OCI-LY1 (cell line): Measurements from ENCODE around the gene SEMA5A.

Source experiments
- CTCF ChIP-seq: fragments of 200-600 bp; sonication (generic), shearing (Covaris generic); IDR thresholded peaks from 2 replicates; pipeline ENCODE4 v1.5.1; 2017; ENCODE audit warnings: mild to moderate bottlenecking, antibody characterized with exemption, low read length, moderate library complexity, mixed read lengths
- EZH2 ChIP-seq: fragments of 200-600 bp; sonication (generic), shearing (Covaris generic); IDR thresholded peaks from 2 replicates; pipeline ENCODE4 v1.8.0; 2017; ENCODE audit warnings: borderline replicate concordance, mixed run types, mild to moderate bottlenecking, antibody characterized with exemption, low read length, moderate library complexity, mixed read lengths

DNA sequence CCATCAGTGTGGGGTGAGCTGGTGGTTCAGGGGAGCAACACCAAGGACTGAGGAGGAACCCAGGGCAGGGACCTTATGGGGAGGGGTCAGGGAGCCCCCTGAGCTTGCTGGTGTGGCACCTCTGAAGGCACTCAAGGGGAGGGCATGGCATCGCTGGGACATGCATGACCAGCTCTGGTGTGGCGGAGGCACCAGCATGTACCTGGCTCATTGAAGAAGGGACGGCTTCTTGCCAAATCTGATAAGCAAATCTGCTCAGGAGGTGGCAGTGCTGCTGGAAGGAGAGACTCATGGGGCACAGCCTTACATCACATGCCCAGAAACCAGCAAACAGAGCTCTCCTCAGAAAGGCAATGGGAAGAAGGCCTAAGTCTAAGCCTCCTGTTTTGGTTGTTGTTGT is 421.8 kb downstream of the SEMA5A start:
- no peak for TF ChIP-seq CTCF
- no peak for TF ChIP-seq EZH2
